A673 (cell line): ENCODE measurements around the gene ZNF555. TPM values are rescaled to one million over a fixed set of nuclear protein-coding genes. Genes with fewer than 3 reads are reported as not detected.

Source experiments
- BruUV-seq: library from RNA; stranded (reverse); fragments of 400-500 nt; replicated peaks from 2 replicates; lab custom pipeline; 2021; lab: Mats Ljungman, UMichigan
- CTCF ChIA-PET: fragments of 300-600 bp; sonication (Branson Sonifier 250); formaldehyde crosslinking; loops from one replicate; lab custom pipeline; 2022; ENCODE audit warnings: antibody characterized with exemption; lab: Charles Lee
- POLR2A ChIA-PET: fragments of 300-600 bp; sonication (Branson Sonifier 250); formaldehyde crosslinking; loops from one replicate; lab custom pipeline; 2022; ENCODE audit warnings: antibody characterized with exemption; ENCODE audit not compliant: low non-redundant PET; lab: Charles Lee
- DNase-seq: peaks from one replicate; pipeline ENCODE4 v3.0.0-alpha.2; 2015; ENCODE audit warnings: low spot score
- H3K27ac ChIP-seq: fragments of 200-600 bp; sonication (generic); 2 replicates; pipeline ENCODE4 v1.5.1; 2016; ENCODE audit warnings: mixed run types, low read depth, mild to moderate bottlenecking, mixed read lengths, antibody characterized with exemption, low read length; ENCODE audit not compliant: poor library complexity, severe bottlenecking
- H3K27me3 ChIP-seq: fragments of 200-600 bp; sonication (generic); replicated peaks from 2 replicates; pipeline ENCODE4 v1.6.1; 2017; ENCODE audit warnings: mixed run types, low read depth, mild to moderate bottlenecking, mixed read lengths, antibody characterized with exemption, low read length; ENCODE audit not compliant: insufficient read depth, poor library complexity
- H3K36me3 ChIP-seq: fragments of 200-600 bp; sonication (generic); 2 replicates; pipeline ENCODE4 v1.6.1; 2016; ENCODE audit warnings: mixed run types, mild to moderate bottlenecking, mixed read lengths, antibody characterized with exemption, low read length; ENCODE audit not compliant: insufficient read depth, poor library complexity, severe bottlenecking
- H3K4me1 ChIP-seq: fragments of 200-600 bp; sonication (generic); 2 replicates; pipeline ENCODE4 v1.6.1; 2017; ENCODE audit warnings: mixed run types, mild to moderate bottlenecking, mixed read lengths, antibody characterized with exemption, low read length; ENCODE audit not compliant: insufficient read depth, poor library complexity, severe bottlenecking
- H3K4me3 ChIP-seq: fragments of 200-600 bp; sonication (generic); 2 replicates; pipeline ENCODE4 v1.5.1; 2016; ENCODE audit warnings: low read depth, mixed run types, mild to moderate bottlenecking, mixed read lengths, low read length; ENCODE audit not compliant: poor library complexity, severe bottlenecking
- H3K9me3 ChIP-seq: fragments of 200-600 bp; sonication (generic); 2 replicates; pipeline ENCODE4 v1.6.1; 2016; ENCODE audit warnings: mixed run types, low read depth, mild to moderate bottlenecking, mixed read lengths, antibody characterized with exemption, low read length; ENCODE audit not compliant: poor library complexity, severe bottlenecking
- CTCF ChIP-seq: fragments of 300-800, 200-600 bp; sonication (generic); conservative IDR thresholded peaks from 2 replicates; pipeline ENCODE4 v1.5.1; 2017; ENCODE audit warnings: low read depth, mild to moderate bottlenecking, antibody characterized with exemption, low read length, moderate library complexity, mixed read lengths
- EZH2 ChIP-seq: fragments of 200-600 bp; sonication (generic); IDR thresholded peaks from 2 replicates; pipeline ENCODE4 v1.6.1; 2017; ENCODE audit warnings: borderline replicate concordance, low read depth, mild to moderate bottlenecking, mixed read lengths, antibody characterized with exemption, low read length; ENCODE audit not compliant: poor library complexity, severe bottlenecking
- intact Hi-C: fragments of 100-400 bp; cut with micrococcal nuclease; formaldehyde crosslinking; loops from one replicate; pipeline ENCODE4 v1.10.0; 2022; ENCODE audit not compliant: unreplicated experiment
- total RNA-seq: library from RNA; stranded (reverse); gene quantifications from 2 replicates; pipeline ENCODE4 v1.2.3, GENCODE V29; 2021

ZNF555 gene
- total RNA-seq, 1 experiment from 2014 or later, result 4.8 TPM

GRCh38 chr19:2810141-2811091 is 30.9 kb upstream of the ZNF555 start:
- Histone ChIP-seq H3K4me3 (no peak overlapping the region), H3K9me3 (no peaks in the 10 kb centered on the region), H3K27ac (no peak overlapping the region), H3K4me1 (no peaks in the 10 kb centered on the region), H3K27me3 (no peaks in the 10 kb centered on the region), H3K36me3 (peaks cover 30% of the 10 kb centered on the region)
- ChIA-PET POLR2A (no interaction called here), CTCF (no interaction called here)
- intact Hi-C loops, result no loop called here
- TF ChIP-seq CTCF, result no peak
- TF ChIP-seq EZH2, result no peak
- no peak for DNase-seq
- BruUV-seq, result no TSS peak

GRCh38 chr19:2811221-2811722 is 30.0 kb upstream of the ZNF555 start:
- peaks cover 29% of the 10 kb centered on the region for H3K36me3 ChIP-seq
- H3K4me1 ChIP-seq, result no peaks in the 10 kb centered on the region
- no TSS peak for BruUV-seq
- intact Hi-C loops, result no loop called here
- H3K27me3 ChIP-seq, result no peaks in the 10 kb centered on the region
- TF ChIP-seq CTCF, result no peak
- TF ChIP-seq EZH2, result no peak
- H3K9me3 ChIP-seq, result no peaks in the 10 kb centered on the region
- no peak overlapping the region for H3K27ac ChIP-seq
- no peak overlapping the region for H3K4me3 ChIP-seq
- POLR2A ChIA-PET, result no interaction called here
- CTCF ChIA-PET, result no interaction called here
- DNase-seq, result no peak

GRCh38 chr19:2811735-2812413 is 29.4 kb upstream of the ZNF555 start:
- no peak for DNase-seq
- H3K9me3 ChIP-seq, result no peaks in the 10 kb centered on the region
- POLR2A ChIA-PET, result no interaction called here
- H3K4me1 ChIP-seq, result no peaks in the 10 kb centered on the region
- H3K36me3 ChIP-seq, result peaks cover 29% of the 10 kb centered on the region
- no peak overlapping the region for H3K27ac ChIP-seq
- BruUV-seq, result no TSS peak
- CTCF ChIA-PET, result no interaction called here
- TF ChIP-seq EZH2 (no peak), CTCF (no peak)
- intact Hi-C loops, result no loop called here
- H3K4me3 ChIP-seq, result no peak overlapping the region
- H3K27me3 ChIP-seq, result no peaks in the 10 kb centered on the region
